Fibroblast of mammary gland (primary cell): ENCODE measurements around the gene FBXO2.

ENCODE experiments used
- DNase-seq: peaks from one replicate; pipeline ENCODE4 v3.0.0-alpha.2; 2010; ENCODE audit warnings: low read depth
- H3K4me3 ChIP-seq: 2 replicates; pipeline ENCODE4 v1.5.1; 2011; ENCODE audit warnings: low read depth, mild to moderate bottlenecking, low read length, moderate library complexity; ENCODE audit not compliant: control insufficient read depth
- TF ChIP-seq, protein P1 (sequence below): conservative IDR thresholded peaks from 2 replicates; pipeline ENCODE4 v1.5.1; 2011; ENCODE audit warnings: low read depth, low read length, inconsistent platforms; ENCODE audit not compliant: control insufficient read depth, insufficient read depth

The FBXO2 gene

DNA sequence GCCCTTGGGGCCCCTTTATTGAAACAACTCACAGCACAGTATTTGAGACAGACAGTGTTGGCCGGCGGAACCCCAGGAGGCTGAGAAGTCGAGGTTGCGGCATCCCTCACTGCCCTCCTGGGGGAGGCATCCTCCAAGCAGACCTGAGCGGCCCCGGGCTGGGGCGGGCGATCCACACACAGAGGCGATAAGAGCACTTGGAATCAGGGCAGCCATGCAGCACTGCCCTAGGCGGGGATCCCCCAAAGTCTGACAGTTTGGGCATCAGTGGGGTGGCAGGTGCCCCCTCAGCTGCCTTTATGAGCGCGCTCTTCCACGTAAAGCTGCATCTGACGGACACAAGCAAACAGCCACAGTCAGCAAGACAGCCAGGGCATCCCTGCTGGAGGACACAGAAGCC, 20.3 kb upstream of the FBXO2 start:
- TF ChIP-seq, protein P1, sequence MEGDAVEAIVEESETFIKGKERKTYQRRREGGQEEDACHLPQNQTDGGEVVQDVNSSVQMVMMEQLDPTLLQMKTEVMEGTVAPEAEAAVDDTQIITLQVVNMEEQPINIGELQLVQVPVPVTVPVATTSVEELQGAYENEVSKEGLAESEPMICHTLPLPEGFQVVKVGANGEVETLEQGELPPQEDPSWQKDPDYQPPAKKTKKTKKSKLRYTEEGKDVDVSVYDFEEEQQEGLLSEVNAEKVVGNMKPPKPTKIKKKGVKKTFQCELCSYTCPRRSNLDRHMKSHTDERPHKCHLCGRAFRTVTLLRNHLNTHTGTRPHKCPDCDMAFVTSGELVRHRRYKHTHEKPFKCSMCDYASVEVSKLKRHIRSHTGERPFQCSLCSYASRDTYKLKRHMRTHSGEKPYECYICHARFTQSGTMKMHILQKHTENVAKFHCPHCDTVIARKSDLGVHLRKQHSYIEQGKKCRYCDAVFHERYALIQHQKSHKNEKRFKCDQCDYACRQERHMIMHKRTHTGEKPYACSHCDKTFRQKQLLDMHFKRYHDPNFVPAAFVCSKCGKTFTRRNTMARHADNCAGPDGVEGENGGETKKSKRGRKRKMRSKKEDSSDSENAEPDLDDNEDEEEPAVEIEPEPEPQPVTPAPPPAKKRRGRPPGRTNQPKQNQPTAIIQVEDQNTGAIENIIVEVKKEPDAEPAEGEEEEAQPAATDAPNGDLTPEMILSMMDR: no peak
- DNase-seq: no peak
- H3K4me3 ChIP-seq: no peak overlapping the region

DNA sequence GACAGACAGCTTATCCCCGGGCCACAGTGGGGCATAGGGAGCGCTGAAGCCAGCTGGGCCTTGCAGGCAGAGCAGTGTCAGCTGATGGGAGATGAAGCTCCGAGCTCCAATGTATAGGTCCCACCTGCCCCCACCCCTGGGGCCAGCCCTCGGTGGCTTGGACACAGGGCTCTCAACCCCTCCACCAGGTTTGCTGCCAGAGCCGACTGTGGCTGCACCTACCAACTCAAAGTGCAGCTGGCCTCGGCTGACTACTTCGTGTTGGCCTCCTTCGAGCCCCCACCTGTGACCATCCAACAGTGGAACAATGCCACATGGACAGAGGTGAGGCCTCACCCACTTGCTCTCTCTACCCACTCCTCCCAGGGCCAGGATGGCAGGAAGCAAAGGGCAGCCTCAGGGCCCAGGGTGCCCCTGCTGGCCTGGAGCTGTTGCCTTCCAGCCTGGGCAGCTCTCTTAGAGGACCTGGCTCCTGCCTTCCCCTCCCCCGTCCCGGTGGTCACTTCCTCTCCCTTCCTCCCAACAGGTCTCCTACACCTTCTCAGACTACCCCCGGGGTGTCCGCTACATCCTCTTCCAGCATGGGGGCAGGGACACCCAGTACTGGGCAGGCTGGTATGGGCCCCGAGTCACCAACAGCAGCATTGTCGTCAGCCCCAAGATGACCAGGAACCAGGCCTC, 19.0 kb upstream of the FBXO2 start:
- TF ChIP-seq, protein P1: no peak
- DNase-seq: no peak
- H3K4me3 ChIP-seq: no peak overlapping the region

DNA sequence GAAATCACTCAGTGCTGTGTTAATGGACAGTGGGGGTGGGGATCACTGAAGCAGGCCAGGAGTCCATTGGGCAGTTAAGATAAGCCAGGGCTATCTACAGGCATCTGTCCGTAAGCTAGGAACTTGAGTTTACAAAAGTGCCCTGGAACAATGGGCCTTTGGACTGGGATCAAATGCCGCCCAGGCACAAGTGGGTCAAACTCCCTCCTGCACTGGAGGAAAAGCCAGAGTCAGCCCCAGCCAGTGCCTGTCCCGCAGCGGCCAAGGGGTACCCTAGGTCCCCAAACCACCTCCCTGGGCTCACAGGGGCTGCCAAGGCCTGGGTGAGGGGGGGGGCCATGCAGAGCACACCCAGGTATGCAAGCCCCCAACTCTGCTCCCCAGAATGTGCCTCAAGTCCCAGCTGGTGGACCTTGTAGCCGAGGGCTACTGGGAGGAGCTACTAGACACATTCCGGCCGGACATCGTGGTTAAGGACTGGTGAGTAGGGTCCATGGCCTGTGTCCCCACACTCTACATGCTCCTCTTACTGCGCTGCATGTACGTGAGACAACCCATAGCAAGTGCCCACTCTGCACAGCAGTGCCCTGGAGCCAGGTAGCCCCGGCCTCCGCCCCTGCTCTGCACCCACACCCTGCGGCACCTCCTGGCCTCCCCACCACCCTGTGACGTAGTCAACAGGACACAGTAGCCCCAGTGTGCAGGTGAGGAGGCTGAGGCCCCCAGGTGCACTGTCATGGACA, 17.5 kb upstream of the FBXO2 start:
- TF ChIP-seq, protein P1: no peak
- DNase-seq: no peak

DNA sequence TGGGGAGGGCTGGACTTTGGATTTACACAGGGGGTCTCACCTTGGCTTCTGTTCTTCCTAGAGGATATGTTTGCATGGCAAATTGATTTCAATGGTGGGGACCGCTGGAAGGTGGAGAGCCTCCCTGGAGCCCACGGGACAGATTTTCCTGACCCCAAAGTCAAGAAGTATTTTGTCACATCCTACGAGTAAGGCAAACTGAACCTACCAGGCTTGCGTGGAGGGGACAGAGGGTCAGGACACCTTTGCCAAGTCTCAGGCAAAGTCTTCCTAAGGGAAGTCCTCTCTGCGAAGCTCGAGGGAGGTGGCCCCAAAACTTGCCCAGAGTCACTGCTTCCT, 16.9 kb upstream of the FBXO2 start:
- no peak overlapping the region for H3K4me3 ChIP-seq
- TF ChIP-seq, protein P1: no peak
- DNase-seq: no peak

More for the DNA sequence above, 17.5 kb upstream of the FBXO2 start:
- H3K4me3 ChIP-seq: no peak overlapping the region

DNA sequence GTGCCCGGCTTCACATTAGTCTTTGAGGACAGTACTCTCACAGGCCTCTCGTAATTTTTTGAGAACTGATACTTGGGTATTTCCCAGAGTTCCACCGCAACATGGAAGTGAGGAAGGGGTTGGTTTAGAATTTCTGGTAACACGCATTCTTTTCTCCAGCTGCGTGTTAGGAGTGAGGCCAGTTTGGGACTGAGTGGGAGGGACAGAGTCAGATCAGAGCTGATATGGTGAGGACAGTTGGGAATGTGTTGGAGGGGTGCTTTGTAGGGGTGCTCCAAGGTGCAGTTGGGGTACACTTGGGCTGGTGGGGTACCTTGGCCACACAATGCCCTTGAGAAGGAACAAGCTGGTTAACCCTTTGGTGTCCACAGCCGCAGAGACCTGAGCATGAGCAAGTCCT, 16.5 kb upstream of the FBXO2 start:
- H3K4me3 ChIP-seq: no peak overlapping the region
- DNase-seq: no peak
- TF ChIP-seq, protein P1: no peak

DNA sequence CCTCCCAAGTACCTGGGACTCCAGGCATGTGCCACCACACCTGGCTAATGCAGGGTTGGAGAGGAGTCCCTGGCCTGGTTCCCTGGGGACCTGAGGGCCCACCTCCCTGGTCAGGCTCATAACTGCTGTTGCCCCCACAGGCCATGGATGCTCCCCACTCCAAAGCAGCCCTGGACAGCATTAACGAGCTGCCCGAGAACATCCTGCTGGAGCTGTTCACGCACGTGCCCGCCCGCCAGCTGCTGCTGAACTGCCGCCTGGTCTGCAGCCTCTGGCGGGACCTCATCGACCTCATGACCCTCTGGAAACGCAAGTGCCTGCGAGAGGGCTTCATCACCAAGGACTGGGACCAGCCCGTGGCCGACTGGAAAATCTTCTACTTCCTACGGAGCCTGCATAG, 14.3 kb upstream of the FBXO2 start:
- TF ChIP-seq, protein P1: no peak
- no peak overlapping the region for H3K4me3 ChIP-seq
- DNase-seq: no peak
